WTC11 (cell line): ENCODE measurements around the gene TMEM121. TPM values are rescaled to one million over a fixed set of nuclear protein-coding genes. Genes with fewer than 3 reads are reported as not detected.

Experiments
- ATAC-seq: fragments of 200-7000 bp; cut with Tn5 transposase; 2 replicates; pipeline ENCODE4 v1.10.0; 2021; ENCODE audit warnings: mild to moderate bottlenecking, moderate library complexity
- CTCF ChIA-PET: fragments of 300-600 bp; sonication (Branson Sonifier 250); formaldehyde crosslinking; loops from one replicate; lab custom pipeline; 2021; ENCODE audit warnings: antibody characterized with exemption; lab: Charles Lee
- POLR2A ChIA-PET: fragments of 350-600 bp; sonication (Branson Sonifier 250); formaldehyde crosslinking; loops from one replicate; lab custom pipeline; 2021; ENCODE audit warnings: antibody characterized with exemption; lab: Charles Lee
- DNase-seq: peaks from one replicate; pipeline ENCODE4 v3.0.0; 2021; ENCODE audit warnings: low spot score
- H3K27ac Mint-ChIP-seq: 2 replicates; pipeline ENCODE4 v1.8.0; 2021; ENCODE audit warnings: mixed read lengths
- H3K27me3 Mint-ChIP-seq: 2 replicates; pipeline ENCODE4 v1.8.0; 2021; ENCODE audit warnings: low read depth, mild to moderate bottlenecking, moderate library complexity, mixed read lengths
- H3K36me3 Mint-ChIP-seq: 2 replicates; pipeline ENCODE4 v1.8.0; 2021; ENCODE audit warnings: mixed read lengths
- H3K4me1 Mint-ChIP-seq: 2 replicates; pipeline ENCODE4 v1.8.0; 2022; ENCODE audit warnings: mixed read lengths
- H3K4me3 Mint-ChIP-seq: 2 replicates; pipeline ENCODE4 v1.8.0; 2021; ENCODE audit warnings: mild to moderate bottlenecking, moderate library complexity, mixed read lengths
- H3K9me3 Mint-ChIP-seq: 2 replicates; pipeline ENCODE4 v1.8.0; 2021; ENCODE audit warnings: mixed read lengths
- CREB1 ChIP-seq: sonication (generic); formaldehyde crosslinking; IDR thresholded peaks from 2 replicates; pipeline ENCODE4 v1.8.0; 2023; ENCODE audit warnings: mild to moderate bottlenecking, missing genetic modification reagents
- ESRRA ChIP-seq: sonication (generic); formaldehyde crosslinking; IDR thresholded peaks from 2 replicates; pipeline ENCODE4 v1.8.1; 2022; ENCODE audit warnings: mild to moderate bottlenecking, missing genetic modification reagents, borderline replicate concordance
- ETV6 ChIP-seq: sonication (generic); formaldehyde crosslinking; IDR thresholded peaks from 2 replicates; pipeline ENCODE4 v1.8.1; 2022; ENCODE audit warnings: mild to moderate bottlenecking, missing genetic modification reagents
- FOXJ3 ChIP-seq: sonication (generic); formaldehyde crosslinking; IDR thresholded peaks from 2 replicates; pipeline ENCODE4 v1.9.0; 2021; ENCODE audit warnings: missing genetic modification reagents, mild to moderate bottlenecking, borderline replicate concordance
- FOXK1 ChIP-seq: sonication (generic); formaldehyde crosslinking; IDR thresholded peaks from 2 replicates; pipeline ENCODE4 v1.8.0; 2022; ENCODE audit warnings: mild to moderate bottlenecking, moderate library complexity, missing genetic modification reagents
- FOXP4 ChIP-seq: sonication (generic); formaldehyde crosslinking; IDR thresholded peaks from 2 replicates; pipeline ENCODE4 v1.8.0; 2022; ENCODE audit warnings: mild to moderate bottlenecking, missing genetic modification reagents
- GABPB1 ChIP-seq: sonication (generic); formaldehyde crosslinking; IDR thresholded peaks from 2 replicates; pipeline ENCODE4 v1.8.1; 2023; ENCODE audit warnings: mild to moderate bottlenecking, missing genetic modification reagents
- GTF2I ChIP-seq: fragments of 250-450 bp; sonication (Bioruptor Pico); conservative IDR thresholded peaks from 2 replicates; pipeline ENCODE4 v1.4.0; 2021; ENCODE audit warnings: mild to moderate bottlenecking
- NFATC4 ChIP-seq: fragments of 250-450 bp; sonication (Bioruptor Pico); IDR thresholded peaks from 2 replicates; pipeline ENCODE4 v1.9.0; 2021; ENCODE audit warnings: mild to moderate bottlenecking
- NR1H2 ChIP-seq: sonication (generic); formaldehyde crosslinking; IDR thresholded peaks from 2 replicates; pipeline ENCODE4 v1.9.0; 2021; ENCODE audit warnings: mild to moderate bottlenecking, moderate library complexity, missing genetic modification reagents
- NR2C2 ChIP-seq: sonication (generic); formaldehyde crosslinking; IDR thresholded peaks from 2 replicates; pipeline ENCODE4 v1.8.0; 2022; ENCODE audit warnings: mild to moderate bottlenecking, missing genetic modification reagents
- SMAD4 ChIP-seq: sonication (generic); formaldehyde crosslinking; IDR thresholded peaks from 2 replicates; pipeline ENCODE4 v1.8.0; 2022; ENCODE audit warnings: mild to moderate bottlenecking, missing genetic modification reagents
- ZMAT4 ChIP-seq: fragments of 250-450 bp; sonication (Bioruptor Pico); IDR thresholded peaks from 2 replicates; pipeline ENCODE4 v1.9.0; 2021; ENCODE audit warnings: mild to moderate bottlenecking
- ZNF121 ChIP-seq: sonication (generic); formaldehyde crosslinking; IDR thresholded peaks from 2 replicates; pipeline ENCODE4 v1.8.0; 2023; ENCODE audit warnings: missing genetic modification reagents
- ZNF232 ChIP-seq: sonication (generic); formaldehyde crosslinking; IDR thresholded peaks from 2 replicates; pipeline ENCODE4 v1.8.0; 2022; ENCODE audit warnings: mild to moderate bottlenecking, missing genetic modification reagents
- ZNF263 ChIP-seq: sonication (generic); formaldehyde crosslinking; IDR thresholded peaks from 2 replicates; pipeline ENCODE4 v1.8.1; 2022; ENCODE audit warnings: low read depth, mild to moderate bottlenecking, moderate library complexity, missing genetic modification reagents
- ZNF396 ChIP-seq: fragments of 250-450 bp; sonication (Bioruptor Pico); IDR thresholded peaks from 2 replicates; pipeline ENCODE4 v1.8.0; 2021; ENCODE audit warnings: mild to moderate bottlenecking, moderate library complexity, borderline replicate concordance
- total RNA-seq: library from RNA; stranded (reverse); gene quantifications from 3 replicates; pipeline ENCODE4 v1.2.3, GENCODE V29; 2021
- TF ChIP-seq, protein P1 (sequence below): sonication (generic); formaldehyde crosslinking; IDR thresholded peaks from 2 replicates; pipeline ENCODE4 v1.8.0; 2023; ENCODE audit warnings: missing genetic modification reagents, mild to moderate bottlenecking, borderline replicate concordance
- TF ChIP-seq, protein P2 (sequence below): fragments of 250-450 bp; sonication (Bioruptor Pico); IDR thresholded peaks from 2 replicates; pipeline ENCODE4 v1.9.0; 2021; ENCODE audit warnings: mild to moderate bottlenecking
- TF ChIP-seq, protein P3 (sequence below): sonication (generic); formaldehyde crosslinking; IDR thresholded peaks from 2 replicates; pipeline ENCODE4 v1.8.1; 2023; ENCODE audit warnings: mild to moderate bottlenecking, missing genetic modification reagents

The TMEM121 gene
- total RNA-seq, 1 experiment from 2014 or later = 0.81 TPM

- TF ChIP-seq ETV6 (CRISPR knock-in tag) (no peak), ZNF121 (no peak)
Measured at GRCh38 chr14:105508069-105508468, 18.3 kb upstream of the TMEM121 start (continued).

DNA sequence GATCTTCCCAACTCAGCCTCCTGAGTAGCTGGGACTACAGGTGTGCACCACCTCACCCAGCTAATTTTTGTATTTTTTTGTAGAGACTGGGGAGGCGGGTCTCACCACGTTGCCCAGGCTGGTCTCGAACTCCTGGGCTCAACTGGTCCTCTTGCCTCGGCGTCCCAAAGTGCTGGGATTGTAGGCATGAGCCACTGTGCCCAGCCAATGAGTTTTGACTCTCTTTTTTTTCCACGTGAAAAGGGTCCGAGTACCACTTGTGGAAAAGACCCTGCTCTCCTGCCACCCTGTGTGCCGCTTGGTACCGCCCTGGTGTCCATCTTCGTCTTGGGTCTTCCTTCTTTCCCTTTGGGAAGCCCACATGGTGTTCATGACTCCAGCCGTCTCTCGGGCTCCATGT is 17.8 kb upstream of the TMEM121 start:
- no peak for DNase-seq
- Mint-ChIP-seq H3K36me3 (peaks cover 2% of the 10 kb centered on the region; the same call in 1 of the 2 replicates), H3K27me3 (peaks cover 8% of the 10 kb centered on the region), H3K4me3 (no peak overlapping the region), H3K27ac (no peak overlapping the region), H3K9me3 (peaks cover 10% of the 10 kb centered on the region), H3K4me1 (no peaks in the 10 kb centered on the region)
- TF ChIP-seq ZNF232 (CRISPR knock-in tag) = no peak
- TF ChIP-seq, protein P1, sequence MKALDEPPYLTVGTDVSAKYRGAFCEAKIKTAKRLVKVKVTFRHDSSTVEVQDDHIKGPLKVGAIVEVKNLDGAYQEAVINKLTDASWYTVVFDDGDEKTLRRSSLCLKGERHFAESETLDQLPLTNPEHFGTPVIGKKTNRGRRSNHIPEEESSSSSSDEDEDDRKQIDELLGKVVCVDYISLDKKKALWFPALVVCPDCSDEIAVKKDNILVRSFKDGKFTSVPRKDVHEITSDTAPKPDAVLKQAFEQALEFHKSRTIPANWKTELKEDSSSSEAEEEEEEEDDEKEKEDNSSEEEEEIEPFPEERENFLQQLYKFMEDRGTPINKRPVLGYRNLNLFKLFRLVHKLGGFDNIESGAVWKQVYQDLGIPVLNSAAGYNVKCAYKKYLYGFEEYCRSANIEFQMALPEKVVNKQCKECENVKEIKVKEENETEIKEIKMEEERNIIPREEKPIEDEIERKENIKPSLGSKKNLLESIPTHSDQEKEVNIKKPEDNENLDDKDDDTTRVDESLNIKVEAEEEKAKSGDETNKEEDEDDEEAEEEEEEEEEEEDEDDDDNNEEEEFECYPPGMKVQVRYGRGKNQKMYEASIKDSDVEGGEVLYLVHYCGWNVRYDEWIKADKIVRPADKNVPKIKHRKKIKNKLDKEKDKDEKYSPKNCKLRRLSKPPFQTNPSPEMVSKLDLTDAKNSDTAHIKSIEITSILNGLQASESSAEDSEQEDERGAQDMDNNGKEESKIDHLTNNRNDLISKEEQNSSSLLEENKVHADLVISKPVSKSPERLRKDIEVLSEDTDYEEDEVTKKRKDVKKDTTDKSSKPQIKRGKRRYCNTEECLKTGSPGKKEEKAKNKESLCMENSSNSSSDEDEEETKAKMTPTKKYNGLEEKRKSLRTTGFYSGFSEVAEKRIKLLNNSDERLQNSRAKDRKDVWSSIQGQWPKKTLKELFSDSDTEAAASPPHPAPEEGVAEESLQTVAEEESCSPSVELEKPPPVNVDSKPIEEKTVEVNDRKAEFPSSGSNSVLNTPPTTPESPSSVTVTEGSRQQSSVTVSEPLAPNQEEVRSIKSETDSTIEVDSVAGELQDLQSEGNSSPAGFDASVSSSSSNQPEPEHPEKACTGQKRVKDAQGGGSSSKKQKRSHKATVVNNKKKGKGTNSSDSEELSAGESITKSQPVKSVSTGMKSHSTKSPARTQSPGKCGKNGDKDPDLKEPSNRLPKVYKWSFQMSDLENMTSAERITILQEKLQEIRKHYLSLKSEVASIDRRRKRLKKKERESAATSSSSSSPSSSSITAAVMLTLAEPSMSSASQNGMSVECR (CRISPR knock-in tag) = no peak
- no peak for TF ChIP-seq SMAD4 (CRISPR knock-in tag)
- no peak for TF ChIP-seq GABPB1 (CRISPR knock-in tag)
- no peak for TF ChIP-seq ZNF396 (CRISPR knock-in tag)
- no peak for TF ChIP-seq ZMAT4
- TF ChIP-seq ESRRA (CRISPR knock-in tag) = no peak
- no peak for TF ChIP-seq NR1H2 (CRISPR knock-in tag)
- TF ChIP-seq FOXJ3 (CRISPR knock-in tag) = no peak
- no peak for TF ChIP-seq ZNF263 (CRISPR knock-in tag)
- no peak for TF ChIP-seq NR2C2 (CRISPR knock-in tag)
- TF ChIP-seq, protein P2, sequence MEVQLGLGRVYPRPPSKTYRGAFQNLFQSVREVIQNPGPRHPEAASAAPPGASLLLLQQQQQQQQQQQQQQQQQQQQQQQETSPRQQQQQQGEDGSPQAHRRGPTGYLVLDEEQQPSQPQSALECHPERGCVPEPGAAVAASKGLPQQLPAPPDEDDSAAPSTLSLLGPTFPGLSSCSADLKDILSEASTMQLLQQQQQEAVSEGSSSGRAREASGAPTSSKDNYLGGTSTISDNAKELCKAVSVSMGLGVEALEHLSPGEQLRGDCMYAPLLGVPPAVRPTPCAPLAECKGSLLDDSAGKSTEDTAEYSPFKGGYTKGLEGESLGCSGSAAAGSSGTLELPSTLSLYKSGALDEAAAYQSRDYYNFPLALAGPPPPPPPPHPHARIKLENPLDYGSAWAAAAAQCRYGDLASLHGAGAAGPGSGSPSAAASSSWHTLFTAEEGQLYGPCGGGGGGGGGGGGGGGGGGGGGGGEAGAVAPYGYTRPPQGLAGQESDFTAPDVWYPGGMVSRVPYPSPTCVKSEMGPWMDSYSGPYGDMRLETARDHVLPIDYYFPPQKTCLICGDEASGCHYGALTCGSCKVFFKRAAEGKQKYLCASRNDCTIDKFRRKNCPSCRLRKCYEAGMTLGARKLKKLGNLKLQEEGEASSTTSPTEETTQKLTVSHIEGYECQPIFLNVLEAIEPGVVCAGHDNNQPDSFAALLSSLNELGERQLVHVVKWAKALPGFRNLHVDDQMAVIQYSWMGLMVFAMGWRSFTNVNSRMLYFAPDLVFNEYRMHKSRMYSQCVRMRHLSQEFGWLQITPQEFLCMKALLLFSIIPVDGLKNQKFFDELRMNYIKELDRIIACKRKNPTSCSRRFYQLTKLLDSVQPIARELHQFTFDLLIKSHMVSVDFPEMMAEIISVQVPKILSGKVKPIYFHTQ (CRISPR knock-in tag) = no peak
- TF ChIP-seq, protein P3, sequence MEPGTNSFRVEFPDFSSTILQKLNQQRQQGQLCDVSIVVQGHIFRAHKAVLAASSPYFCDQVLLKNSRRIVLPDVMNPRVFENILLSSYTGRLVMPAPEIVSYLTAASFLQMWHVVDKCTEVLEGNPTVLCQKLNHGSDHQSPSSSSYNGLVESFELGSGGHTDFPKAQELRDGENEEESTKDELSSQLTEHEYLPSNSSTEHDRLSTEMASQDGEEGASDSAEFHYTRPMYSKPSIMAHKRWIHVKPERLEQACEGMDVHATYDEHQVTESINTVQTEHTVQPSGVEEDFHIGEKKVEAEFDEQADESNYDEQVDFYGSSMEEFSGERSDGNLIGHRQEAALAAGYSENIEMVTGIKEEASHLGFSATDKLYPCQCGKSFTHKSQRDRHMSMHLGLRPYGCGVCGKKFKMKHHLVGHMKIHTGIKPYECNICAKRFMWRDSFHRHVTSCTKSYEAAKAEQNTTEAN (CRISPR knock-in tag) = no peak
- no peak for TF ChIP-seq FOXK1 (CRISPR knock-in tag)
- TF ChIP-seq NFATC4 = no peak
- TF ChIP-seq ETV6 (CRISPR knock-in tag) = no peak
- no peak for TF ChIP-seq CREB1 (CRISPR knock-in tag)
- TF ChIP-seq GTF2I (CRISPR knock-in tag) = no peak
- no peak for TF ChIP-seq FOXP4 (CRISPR knock-in tag)
- ATAC-seq = no peak
- ChIA-PET POLR2A (no interaction called here), CTCF (interaction anchor here (1.6 kb wide), 1 partner anchor 20 kb away, joined by 3 read pairs; no protein-coding TSS in a partner anchor)
